B cell (primary cell): ENCODE results near the gene IPO11.

Experiments
- CTCF ChIP-seq: fragments of 200-600 bp; IDR thresholded peaks from one replicate; pipeline ENCODE4 v1.8.0; 2022; ENCODE audit warnings: antibody characterized with exemption, mild to moderate bottlenecking
- EZH2 ChIP-seq: IDR thresholded peaks from 2 replicates; pipeline ENCODE4 v1.6.1; 2012; ENCODE audit warnings: borderline replicate concordance, low read depth, mild to moderate bottlenecking, moderate library complexity, low read length; ENCODE audit not compliant: insufficient read depth, poor library complexity, severe bottlenecking

GRCh38 chr5:62542720-62543119 is 130.2 kb downstream of the IPO11 start:
- TF ChIP-seq CTCF (no peak), EZH2 (no peak)
